Measurements from ENCODE around the gene SPRR2F.

- no peak for TF ChIP-seq POLR2A (IDR thresholded peaks at IDR 0.05)
- TF ChIP-seq, protein P1, sequence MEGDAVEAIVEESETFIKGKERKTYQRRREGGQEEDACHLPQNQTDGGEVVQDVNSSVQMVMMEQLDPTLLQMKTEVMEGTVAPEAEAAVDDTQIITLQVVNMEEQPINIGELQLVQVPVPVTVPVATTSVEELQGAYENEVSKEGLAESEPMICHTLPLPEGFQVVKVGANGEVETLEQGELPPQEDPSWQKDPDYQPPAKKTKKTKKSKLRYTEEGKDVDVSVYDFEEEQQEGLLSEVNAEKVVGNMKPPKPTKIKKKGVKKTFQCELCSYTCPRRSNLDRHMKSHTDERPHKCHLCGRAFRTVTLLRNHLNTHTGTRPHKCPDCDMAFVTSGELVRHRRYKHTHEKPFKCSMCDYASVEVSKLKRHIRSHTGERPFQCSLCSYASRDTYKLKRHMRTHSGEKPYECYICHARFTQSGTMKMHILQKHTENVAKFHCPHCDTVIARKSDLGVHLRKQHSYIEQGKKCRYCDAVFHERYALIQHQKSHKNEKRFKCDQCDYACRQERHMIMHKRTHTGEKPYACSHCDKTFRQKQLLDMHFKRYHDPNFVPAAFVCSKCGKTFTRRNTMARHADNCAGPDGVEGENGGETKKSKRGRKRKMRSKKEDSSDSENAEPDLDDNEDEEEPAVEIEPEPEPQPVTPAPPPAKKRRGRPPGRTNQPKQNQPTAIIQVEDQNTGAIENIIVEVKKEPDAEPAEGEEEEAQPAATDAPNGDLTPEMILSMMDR (IDR thresholded peaks at IDR 0.05) = no peak
Observed at GRCh38 chr1:153100245-153100644, 13.1 kb downstream of the SPRR2F start.
